LoVo (cell line): ENCODE measurements around the gene PLCD4.

ENCODE experiments used
- DNase-seq: peaks from one replicate; pipeline ENCODE4 v3.0.0-alpha.2; 2016; ENCODE audit warnings: low spot score

PLCD4 gene

DNA sequence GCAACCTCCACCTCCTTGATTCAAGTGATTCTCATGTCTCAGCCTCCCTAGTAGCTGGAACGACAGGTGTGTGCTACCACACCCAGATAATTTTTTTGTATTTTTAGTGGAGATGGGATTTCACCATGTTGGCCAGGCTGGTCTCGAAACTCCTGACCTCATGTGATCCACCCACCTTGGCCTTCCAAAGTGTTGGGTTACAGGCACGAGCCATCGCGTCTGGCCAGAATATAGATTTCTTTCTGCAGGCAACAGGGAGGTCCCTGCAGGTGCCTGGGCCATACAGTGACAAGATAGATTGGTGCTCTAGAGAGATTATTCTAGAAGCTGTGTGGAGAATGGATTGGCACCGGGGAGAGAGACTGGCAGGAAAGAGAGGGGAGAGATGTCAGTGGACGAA lies 13.3 kb downstream of the PLCD4 start:
- no peak for DNase-seq

DNA sequence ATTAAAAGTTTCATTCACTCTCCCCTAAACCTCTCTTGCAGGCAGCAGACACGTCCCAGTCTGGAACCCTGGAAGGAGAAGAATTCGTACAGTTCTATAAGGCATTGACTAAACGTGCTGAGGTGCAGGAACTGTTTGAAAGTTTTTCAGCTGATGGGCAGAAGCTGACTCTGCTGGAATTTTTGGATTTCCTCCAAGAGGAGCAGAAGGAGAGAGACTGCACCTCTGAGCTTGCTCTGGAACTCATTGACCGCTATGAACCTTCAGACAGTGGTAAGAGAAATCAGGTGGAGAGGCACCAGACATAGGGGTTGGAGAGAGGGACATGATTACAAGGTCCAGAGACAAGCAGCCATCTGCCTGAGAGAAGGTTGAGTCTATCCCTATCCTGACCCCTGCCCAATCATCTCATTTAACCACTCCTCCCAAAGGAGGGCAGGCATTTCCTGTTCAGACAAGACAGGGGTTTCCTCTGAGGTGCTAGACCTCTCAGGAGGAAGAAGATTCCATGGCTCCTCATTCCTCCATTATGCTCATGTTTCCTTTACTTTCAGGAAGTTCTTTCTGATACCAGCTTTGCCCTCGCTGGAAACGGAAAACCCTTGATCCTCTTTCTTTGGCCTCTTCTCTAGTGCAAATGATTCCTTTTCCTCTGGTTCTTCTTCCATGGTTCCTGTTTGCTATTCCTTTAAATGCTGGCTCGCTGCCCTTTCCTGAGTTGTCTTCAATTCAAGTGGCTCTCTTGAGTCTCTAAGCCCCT lies 15.1 kb downstream of the PLCD4 start:
- DNase-seq: no peak

DNA sequence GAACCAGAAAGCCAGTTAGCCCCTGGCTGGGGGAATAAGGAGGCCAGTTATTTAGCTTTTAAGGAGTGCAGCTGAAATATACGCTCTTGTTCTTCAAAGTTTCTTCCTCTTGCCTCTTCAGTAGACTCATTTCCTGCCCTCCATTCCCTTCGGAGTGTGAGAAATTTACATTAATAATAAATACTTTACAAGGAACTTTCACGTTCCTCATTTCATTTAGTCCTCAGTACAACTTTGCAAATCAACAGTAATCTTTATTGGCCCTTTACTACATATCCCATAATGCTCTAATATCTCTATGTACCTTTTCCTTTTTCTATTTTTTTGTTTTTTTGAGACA lies 15.6 kb downstream of the PLCD4 start:
- DNase-seq: no peak

DNA sequence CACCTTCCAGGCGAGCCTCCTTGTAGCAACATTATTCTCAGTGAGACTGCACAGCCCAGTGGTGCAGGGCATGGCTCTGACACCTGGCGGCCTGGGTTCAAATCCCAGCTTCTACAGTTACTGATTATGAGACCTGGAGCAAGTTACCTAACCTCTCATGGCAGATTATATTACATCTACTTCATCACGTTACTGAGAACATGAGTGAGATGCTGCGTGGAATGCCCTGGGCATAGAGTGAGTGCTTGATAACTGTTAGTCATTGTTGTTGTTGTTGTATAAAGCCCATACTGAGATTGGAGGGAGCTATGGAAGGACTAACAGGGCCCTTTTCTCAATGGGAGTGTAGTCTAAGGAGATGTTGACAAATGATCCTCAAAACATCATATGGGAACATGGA lies 18.7 kb downstream of the PLCD4 start:
- DNase-seq: no peak

DNA sequence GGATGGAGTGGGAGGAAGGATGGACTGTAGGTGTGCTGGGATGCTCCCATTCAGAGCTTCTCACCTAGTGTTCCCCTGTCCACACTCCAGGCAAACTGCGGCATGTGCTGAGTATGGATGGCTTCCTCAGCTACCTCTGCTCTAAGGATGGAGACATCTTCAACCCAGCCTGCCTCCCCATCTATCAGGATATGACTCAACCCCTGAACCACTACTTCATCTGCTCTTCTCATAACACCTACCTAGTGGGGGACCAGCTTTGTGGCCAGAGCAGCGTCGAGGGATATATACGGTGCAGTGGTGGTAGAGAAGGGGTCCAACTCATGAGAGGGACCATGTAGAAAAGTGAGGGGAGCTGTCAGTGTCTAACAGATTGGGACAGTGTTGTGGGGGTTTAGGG lies 20.2 kb downstream of the PLCD4 start:
- no peak for DNase-seq

DNA sequence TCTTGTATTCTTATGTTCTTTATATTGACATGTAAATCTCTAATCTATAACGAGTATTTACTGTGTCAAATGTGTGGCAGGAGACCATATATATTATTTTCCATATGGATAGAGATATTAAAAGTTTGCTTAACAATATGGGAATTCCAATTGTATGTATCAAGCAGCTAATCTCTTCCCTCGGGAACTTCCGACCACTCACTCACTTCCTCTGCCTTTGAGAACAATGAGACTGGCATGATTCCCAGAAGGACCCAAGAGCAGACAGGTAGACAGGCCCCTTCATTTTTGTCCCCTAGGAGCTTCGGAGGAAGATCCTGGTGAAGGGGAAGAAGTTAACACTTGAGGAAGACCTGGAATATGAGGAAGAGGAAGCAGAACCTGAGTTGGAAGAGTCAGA lies 24.1 kb downstream of the PLCD4 start:
- DNase-seq: no peak

DNA sequence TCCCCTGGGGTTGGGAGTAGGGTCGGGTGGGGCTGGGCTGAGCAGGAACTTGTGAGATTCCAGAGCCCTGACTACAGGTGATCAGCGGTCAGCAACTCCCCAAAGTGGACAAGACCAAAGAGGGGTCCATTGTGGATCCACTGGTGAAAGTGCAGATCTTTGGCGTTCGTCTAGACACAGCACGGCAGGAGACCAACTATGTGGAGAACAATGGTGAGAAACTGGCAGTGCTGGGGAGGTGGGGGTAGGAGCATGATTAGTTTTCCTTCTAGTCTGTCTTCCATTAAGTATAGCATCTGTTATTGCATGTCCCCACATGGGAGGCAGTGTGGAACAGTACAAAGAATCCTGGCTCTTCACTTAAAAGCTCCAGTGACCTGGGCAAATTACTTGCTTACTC lies 28.0 kb downstream of the PLCD4 start:
- DNase-seq: no peak

DNA sequence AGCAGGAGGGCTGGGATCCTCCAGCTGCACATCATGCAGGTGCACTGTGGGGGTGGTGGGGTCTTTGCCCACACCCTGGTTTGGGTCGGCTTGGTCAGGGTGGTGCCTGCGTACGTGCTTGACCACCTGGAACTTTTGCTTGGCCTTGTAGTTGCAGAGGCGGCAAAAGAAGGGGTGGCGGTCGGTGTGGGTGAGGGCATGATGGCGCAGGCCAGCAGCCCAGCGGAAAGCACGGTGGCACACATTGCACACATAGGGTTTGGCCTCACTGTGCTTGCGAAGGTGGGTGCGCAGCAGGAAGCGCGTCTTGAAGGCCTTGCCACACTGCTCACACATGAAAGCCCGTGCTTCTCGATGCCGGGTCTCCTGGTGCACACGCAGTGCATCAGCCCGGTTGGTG lies 30.7 kb downstream of the PLCD4 start:
- no peak for DNase-seq

DNA sequence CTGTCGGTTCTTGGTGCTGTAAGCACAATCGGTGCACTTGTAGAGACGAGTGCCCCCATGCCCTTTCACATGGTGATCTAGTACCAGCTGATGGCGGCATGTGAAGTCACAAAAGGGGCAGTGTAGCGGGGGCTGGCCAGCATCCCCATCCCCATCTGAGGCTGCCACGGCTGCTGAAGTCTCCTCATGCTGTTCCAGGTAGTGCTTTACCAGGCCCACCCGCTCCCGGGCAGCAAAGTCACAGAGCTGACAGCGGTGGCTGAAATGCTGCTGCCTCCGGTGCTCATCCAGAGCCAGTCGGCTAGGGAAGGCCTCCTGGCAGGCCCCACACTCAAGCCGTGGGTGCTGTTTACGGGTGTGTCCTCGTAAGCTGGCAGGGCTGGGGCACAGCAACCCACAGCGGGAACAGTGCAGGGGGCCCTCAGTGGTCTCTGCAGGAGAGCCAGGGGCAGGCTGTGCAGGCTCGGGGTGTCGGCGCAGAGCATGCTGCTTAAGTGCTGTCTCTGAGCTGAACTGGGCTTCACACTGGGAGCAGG lies 34.5 kb downstream of the PLCD4 start:
- no peak for DNase-seq

DNA sequence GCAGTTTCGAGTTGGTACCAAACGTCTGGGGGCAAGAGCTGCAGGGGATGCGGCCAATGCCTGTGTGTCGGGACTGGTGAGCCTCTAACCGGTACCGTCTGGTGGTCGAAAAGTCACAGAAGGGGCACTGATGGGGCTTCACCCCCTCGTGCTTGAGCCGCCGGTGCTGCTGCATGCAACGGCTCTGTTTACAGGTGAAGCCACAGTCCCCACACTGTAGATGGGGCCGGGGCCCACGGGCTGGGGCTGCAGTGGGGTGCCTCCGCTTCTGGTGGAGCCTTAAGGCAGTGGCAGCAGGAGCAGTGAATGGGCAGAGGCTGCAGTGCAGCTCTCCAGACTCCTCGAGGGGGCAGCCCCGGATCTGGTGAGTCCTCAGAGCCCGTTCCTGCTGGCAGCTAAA lies 35.1 kb downstream of the PLCD4 start:
- DNase-seq: no peak

DNA sequence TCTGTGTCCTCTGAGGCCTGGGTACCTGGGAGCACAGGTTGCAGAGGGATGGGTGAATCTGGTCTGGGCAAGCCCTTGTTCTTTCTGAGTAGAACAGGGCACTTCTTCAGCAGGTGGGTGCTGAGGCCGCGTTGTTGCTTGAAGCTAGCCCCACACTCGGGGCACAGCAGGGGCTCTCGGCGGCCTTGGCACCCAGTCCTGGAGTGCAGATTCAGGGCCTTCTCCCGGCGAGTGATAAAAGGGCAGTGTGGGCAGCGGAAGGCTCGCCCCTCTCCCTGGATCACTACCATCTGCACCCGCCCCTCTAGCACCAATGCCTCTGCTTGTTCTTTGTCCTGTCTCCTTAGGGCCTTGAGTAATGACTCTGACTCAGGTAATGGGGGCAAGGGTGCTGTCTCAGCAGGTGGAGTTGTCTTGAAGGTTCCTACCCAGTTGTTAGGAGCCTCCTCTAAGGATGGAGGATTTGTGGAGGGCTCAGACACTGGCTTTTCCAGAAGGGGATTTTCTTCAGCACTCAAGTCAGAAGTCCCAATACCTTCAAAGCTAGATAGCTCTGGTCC lies 36.1 kb downstream of the PLCD4 start:
- DNase-seq: no peak

DNA sequence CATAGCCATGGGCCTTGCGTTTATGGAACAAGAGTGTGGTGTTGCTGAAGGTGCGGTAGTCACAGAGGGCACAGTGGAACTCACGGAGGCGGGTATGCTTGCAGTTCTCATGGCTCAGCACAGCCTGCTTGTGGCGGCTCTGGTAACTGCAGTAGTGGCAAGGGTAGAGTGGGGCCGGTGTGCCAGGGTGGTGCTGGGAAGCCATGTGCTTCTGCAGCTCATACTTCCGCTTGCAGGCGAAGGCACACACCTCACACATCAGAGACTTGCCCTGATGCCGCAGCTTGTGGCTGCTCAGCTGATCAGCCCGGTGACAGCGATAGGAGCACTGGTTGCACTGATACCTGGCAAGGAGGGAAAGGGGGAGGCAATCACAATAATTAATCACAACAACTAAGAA lies 37.0 kb downstream of the PLCD4 start:
- no peak for DNase-seq

DNA sequence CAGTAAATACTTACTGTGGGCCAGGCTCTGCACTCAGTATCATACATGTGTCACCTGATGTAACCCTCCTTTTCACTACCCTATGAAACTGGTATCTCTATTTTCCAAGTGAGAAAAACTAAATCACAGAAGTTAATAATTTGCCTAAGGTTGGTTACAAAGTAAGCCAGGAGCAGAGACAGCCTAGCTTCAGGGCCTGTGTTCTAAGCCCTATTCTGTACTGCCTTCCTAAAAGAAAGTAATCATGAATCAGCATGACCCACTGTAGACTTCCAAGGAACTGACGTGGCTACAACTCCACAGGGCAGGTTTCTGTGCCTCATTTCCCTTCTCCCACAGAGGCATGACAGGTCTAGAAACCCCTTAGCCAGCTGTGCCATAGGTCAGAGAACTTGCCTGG lies 37.4 kb downstream of the PLCD4 start:
- no peak for DNase-seq

DNA sequence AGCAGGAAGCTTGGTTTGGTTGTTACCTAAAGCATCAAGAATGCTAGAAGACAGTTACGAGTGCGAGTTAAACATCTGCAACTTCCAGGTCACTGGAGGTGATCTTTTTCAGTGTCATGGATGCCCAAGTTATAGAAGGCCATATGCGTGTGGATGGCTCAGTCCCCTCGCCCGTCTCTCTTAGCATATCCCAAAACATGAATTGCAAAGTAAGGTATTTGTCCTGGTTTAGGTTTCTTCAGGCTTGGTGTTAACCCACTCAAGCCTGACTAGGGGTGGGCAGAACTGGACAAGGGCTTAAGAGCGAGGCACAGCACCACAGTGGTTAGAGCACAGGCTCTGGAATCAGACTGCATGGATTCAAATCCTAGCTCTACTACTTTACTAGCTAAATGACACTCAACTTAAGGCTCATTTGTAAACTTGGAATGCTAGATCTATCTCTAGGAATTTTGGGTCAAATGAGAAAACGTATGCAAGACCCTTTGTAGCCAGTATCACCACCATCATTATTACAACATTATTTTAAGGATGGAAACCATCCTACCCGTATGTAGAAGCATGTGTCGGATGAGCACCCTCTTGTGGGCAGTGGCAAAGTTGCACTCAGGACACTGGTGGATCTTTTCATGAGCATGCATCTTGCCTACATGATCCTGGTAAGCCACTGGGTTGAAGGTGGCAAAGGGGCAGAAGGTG lies 40.5 kb downstream of the PLCD4 start:
- peak; percentile 34 for DNase-seq

DNA sequence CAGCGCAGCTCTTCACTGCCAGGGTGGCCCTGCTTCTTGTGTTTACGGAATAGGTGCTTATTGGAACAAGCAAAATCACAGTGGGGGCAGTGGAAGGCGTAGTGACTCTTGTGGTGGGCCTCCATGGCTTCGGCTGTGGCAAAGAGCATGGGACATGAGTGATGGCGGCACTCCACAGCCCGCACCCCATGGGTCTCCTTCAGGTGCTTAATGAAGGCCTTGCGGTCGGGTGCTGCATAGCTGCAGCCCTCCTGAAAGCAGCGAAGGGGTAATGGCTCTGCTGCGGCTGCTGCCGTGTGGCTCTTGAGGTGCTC lies 41.0 kb downstream of the PLCD4 start:
- DNase-seq: no peak

DNA sequence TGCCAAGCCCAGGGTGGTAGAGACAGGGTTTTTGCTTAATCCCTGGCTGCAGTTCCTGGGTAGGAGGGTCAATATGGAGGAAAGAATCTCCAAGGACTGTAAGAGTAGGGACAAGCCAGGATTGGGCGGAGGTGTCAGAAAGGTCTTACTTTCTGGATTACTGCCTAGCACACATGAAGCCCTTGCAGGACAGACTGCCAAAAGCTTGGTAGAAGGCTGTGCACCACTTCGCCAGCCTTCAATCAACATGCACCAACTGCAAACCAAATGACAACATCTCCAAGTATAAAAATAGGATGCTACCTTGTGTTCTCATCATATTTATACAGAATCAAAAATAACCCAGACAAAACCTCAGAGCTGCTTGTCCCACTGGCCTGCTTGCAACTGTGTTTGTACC lies 48.1 kb downstream of the PLCD4 start:
- DNase-seq: no peak

DNA sequence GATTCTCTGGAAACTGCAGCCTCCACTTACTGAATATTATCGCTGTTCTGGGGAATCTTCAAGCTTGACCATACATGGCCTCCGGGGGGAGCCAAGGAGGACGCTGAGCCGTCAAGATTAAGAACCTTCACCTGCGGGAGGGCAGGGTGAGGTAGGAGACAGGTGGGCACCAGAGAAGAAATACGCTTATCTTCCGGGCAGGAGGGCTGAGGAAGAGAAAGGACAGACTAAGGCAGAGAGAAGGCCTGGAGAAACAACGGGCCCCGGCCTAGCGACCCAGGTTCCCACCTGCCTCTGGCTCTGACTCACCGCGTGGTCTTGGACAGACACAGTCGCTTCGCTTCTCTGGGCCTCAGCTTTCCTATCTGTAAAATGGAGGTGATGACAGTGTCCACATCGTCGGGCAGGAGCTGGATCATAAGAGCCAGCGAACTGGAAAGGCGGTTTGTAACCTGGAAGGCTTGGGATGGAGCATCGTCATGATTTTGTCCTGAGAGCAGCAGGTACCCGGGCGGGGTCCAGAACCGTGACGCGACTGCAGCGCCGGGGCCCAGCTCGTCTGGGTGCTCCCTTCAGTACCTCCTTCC lies 51.1 kb downstream of the PLCD4 start:
- DNase-seq: peak; percentile 71

DNA sequence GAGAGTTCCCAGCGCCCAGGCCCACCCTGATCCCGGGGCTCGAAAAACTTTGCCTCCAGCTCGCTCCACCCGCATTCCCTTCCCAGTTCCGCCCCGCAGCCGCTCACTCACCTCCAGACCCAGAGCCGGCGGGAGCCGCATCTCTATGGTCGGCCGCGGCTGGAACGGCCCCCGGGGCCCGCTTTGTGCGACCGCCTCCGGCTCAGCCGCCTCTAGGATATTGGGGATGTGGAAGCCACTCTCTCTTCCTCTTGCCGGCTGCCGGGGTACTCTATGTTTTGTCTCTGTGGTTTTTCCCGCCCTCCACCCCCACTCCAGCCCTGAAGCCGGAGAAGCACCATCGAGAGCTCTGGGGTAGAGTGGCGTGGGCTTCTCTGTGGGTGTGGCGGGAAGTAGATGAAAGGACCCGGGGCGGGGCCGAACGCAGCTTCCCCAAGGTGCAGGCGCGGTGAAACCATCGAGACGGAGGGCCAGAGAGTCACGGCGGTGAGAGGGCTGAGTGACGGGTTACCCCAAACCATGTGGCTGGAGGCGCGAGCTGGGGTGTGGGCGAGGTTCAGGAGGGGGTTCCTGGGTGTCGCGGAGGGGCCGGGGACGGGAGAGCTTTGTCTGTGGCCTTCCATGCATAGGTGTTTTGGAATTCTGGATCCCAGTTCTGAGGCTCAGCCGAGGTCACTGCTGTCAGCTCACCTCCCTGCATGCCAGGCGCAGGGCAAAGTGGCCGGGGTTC lies 51.7 kb downstream of the PLCD4 start, which contains the start of the genes BCS1L and ZNF142:
BCS1L (plus strand) TSS at position 426 of the 730 bp plus-strand sequence. CDS start 1,305 bp downstream, outside the sequence.
ZNF142 (minus strand) TSS at position 366 of the 730 bp plus-strand sequence. CDS start 3,194 bp downstream, outside the sequence.
- DNase-seq: peak; percentile 92

DNA sequence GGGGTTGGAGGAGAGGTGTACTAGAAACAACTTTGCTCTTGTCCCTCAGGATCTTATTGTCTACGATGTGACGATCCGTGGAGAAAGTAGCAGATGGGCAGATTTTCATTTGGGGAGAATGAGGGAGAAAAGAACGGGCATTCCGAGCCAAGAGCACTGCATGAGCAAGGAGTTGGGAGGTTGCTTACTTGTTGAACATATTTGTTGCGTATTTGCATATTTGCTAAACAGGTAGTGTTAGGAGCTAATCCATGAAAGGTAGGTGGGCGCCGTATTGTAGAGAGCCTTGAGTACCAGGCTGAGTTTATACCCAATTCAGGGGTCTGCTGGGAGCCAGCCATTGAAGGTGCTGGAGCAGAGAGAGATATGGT lies 52.3 kb downstream of the PLCD4 start:
- no peak for DNase-seq

DNA sequence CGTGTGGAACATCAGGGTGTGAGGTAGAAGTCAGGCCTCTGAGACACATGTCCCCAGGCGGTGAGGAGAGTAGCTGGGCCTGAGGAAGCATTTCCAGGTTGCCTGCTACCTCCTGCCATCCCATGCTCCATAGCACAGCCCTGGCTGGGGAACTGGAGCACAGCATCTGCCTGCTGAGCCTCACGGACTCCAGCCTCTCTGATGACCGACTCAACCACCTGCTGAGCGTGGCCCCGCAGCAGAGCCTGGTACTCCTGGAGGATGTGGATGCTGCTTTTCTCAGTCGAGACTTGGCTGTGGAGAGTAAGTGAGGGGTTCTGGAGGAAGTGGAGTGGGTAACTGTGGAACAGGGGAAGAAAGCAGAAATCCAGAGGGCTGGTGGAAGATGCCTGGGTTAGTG lies 54.7 kb downstream of the PLCD4 start:
- DNase-seq: no peak

DNA sequence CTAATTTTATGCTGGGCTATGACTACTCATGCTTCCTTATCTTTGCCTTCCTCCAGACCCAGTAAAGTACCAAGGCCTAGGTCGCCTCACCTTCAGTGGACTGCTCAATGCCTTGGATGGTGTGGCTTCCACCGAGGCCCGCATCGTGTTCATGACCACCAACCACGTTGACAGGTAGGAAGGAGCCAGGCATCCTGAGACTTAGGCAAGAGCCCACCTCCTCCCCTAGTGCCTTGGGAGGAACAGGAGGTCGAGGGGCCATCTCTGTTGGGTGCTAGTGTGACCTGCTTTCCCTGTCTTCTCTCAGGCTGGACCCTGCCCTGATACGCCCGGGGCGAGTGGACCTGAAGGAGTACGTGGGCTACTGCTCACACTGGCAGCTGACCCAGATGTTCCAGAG lies 55.1 kb downstream of the PLCD4 start:
- DNase-seq: no peak

DNA sequence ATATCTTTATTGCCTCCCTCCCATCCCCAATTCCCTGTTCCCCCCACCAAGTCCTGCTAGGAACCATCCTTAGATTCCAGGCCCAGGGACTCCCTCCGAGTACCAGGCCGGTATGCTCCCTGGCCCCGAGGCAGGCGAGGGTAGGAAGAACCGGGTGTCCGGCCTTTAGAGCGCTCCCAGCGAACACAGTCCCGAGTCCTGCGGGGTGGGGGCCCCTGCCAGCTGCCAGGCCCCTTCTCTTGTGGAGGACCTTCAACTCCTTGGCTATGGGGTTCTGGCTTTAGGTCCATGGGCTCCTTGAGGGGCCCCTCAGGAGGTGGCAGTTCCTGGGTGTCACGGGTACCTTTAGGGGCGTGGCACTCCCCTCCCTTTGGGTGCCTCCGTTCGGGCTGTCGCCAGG lies 56.2 kb downstream of the PLCD4 start:
- DNase-seq: no peak
